ENCODE results near the gene CDA. TPM values are rescaled to one million over a fixed set of nuclear protein-coding genes. Genes with fewer than 3 reads are reported as not detected.

CDA gene
- total RNA-seq, 2 experiments from 2014 or later, result not detected

- no peak overlapping the region for H3K27ac Mint-ChIP-seq
- peaks cover 3% of the 10 kb centered on the region for H3K4me1 Mint-ChIP-seq
- H3K27me3 Mint-ChIP-seq, result no peaks in the 10 kb centered on the region
Observed at GRCh38 chr1:20644416-20644815, 55.5 kb downstream of the CDA start.

GRCh38 chr1:20645414-20645813 lies 56.5 kb downstream of the CDA start:
- DNase-seq, result no peak
- H3K4me3 Mint-ChIP-seq, result no peak overlapping the region
- peaks cover 6% of the 10 kb centered on the region for H3K36me3 Mint-ChIP-seq
- H3K9me3 Mint-ChIP-seq, result no peaks in the 10 kb centered on the region
- no peak overlapping the region for H3K27ac Mint-ChIP-seq
- H3K4me1 Mint-ChIP-seq, result peaks cover under 1% of the 10 kb centered on the region
- H3K27me3 Mint-ChIP-seq, result no peaks in the 10 kb centered on the region

More at GRCh38 chr1:20644416-20644815, 55.5 kb downstream of the CDA start:
- peaks cover 3% of the 10 kb centered on the region for H3K36me3 Mint-ChIP-seq
- no peak overlapping the region for H3K4me3 Mint-ChIP-seq
- DNase-seq, result no peak
- H3K9me3 Mint-ChIP-seq, result no peaks in the 10 kb centered on the region

GRCh38 chr1:20648438-20648837 lies 59.5 kb downstream of the CDA start:
- Mint-ChIP-seq H3K4me3 (no peak overlapping the region), H3K36me3 (peaks cover 13% of the 10 kb centered on the region), H3K27ac (peak overlapping the region; percentile 47), H3K9me3 (no peaks in the 10 kb centered on the region), H3K4me1 (no peaks in the 10 kb centered on the region), H3K27me3 (no peaks in the 10 kb centered on the region)
- no peak for DNase-seq

DNA sequence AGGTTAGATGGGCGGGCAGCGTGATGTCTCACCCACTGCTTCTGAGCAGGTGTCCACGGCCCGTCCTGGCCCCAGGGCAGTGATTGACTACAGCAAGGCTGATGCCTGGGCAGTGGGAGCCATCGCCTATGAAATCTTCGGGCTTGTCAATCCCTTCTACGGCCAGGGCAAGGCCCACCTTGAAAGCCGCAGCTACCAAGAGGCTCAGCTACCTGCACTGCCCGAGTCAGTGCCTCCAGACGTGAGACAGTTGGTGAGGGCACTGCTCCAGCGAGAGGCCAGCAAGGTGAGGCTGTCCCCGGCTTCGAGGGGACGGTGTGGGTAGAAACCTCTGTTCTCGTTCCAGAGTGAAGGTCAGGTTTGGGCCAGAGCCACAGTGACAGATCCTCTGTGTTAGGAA lies 60.0 kb downstream of the CDA start:
- H3K4me3 Mint-ChIP-seq, result no peak overlapping the region
- H3K36me3 Mint-ChIP-seq, result peaks cover 13% of the 10 kb centered on the region

DNA sequence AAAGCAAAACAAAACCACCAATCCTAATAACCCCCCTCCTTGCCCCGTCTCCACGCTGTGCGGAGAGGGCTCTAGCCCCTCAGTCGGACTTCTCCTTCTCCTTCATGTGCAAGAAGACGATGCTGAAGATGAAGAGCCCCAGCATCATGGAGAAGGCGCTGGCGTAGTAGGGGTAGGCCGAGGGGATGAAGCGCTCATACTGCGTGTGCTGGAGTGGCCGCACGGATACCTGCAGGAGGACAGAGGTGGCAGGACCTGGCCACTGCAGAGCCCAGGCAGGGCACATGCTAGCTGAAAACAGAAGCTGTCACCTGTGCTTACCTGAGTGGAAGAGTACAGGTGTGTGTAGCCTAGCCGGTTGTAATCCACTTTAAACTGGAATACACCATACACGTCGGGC lies 63.4 kb downstream of the CDA start:
- no peak overlapping the region for H3K4me3 Mint-ChIP-seq
- H3K36me3 Mint-ChIP-seq, result peaks cover 20% of the 10 kb centered on the region
- H3K4me1 Mint-ChIP-seq, result peaks cover 10% of the 10 kb centered on the region
- H3K27me3 Mint-ChIP-seq, result no peaks in the 10 kb centered on the region
- no peaks in the 10 kb centered on the region for H3K9me3 Mint-ChIP-seq
- no peak for DNase-seq
- no peak overlapping the region for H3K27ac Mint-ChIP-seq

More for the DNA sequence above, 60.0 kb downstream of the CDA start:
- no peaks in the 10 kb centered on the region for H3K9me3 Mint-ChIP-seq
- no peaks in the 10 kb centered on the region for H3K27me3 Mint-ChIP-seq
- no peaks in the 10 kb centered on the region for H3K4me1 Mint-ChIP-seq
- H3K27ac Mint-ChIP-seq, result peak overlapping the region; percentile 17
- DNase-seq, result no peak

GRCh38 chr1:20654104-20654690 lies 65.3 kb downstream of the CDA start:
- DNase-seq, result no peak
- Mint-ChIP-seq H3K27me3 (no peaks in the 10 kb centered on the region), H3K36me3 (peaks cover 22% of the 10 kb centered on the region), H3K4me3 (no peak overlapping the region), H3K27ac (no peak overlapping the region), H3K4me1 (peaks cover 21% of the 10 kb centered on the region), H3K9me3 (no peaks in the 10 kb centered on the region)

GRCh38 chr1:20657024-20657423 lies 68.1 kb downstream of the CDA start:
- no peak for DNase-seq
- no peaks in the 10 kb centered on the region for H3K9me3 Mint-ChIP-seq
- H3K27ac Mint-ChIP-seq, result peak overlapping the region; percentile 65
- H3K4me1 Mint-ChIP-seq, result peaks cover 32% of the 10 kb centered on the region
- H3K36me3 Mint-ChIP-seq, result peaks cover 34% of the 10 kb centered on the region
- no peaks in the 10 kb centered on the region for H3K27me3 Mint-ChIP-seq
- no peak overlapping the region for H3K4me3 Mint-ChIP-seq

DNA sequence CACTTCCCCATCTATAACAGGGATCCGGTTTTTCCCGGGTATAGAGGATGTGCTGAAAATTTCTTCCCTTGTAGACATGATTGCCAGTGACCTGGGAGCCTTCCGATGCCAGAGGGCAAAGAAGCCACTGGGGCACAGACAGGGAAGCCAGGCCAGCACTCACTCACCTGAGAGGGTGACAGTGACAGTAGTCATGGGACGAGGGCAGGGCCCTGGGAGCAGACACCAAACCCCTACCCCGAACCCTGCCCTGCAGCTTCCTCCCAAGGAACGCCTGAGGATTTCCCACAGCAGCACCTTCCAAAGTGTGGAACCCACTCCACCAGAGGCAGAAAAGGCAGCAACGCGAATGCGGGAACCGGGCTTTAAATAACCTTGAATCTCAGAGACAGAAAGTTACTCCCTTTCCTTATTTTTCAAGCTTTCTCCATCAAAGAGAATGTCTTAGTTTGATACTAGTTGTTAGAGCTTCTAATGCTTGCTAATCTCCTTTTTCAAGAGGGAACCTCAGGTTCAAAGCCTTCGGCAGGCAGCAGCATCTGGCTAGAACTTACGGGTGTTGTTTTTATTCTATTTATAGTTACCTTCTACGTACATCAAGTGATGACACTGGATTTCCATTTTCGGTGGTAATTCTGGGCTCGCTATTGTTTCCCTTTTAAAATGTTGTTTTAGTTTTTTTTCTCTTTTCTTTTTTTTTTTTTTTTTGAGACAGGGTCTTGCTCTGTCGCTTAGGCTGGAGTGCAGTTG lies 69.4 kb downstream of the CDA start:
- Mint-ChIP-seq H3K36me3 (peaks cover 29% of the 10 kb centered on the region), H3K4me1 (peaks cover 40% of the 10 kb centered on the region), H3K27ac (peak overlapping the region; percentile 90), H3K9me3 (no peaks in the 10 kb centered on the region), H3K4me3 (peak overlapping the region; percentile 97), H3K27me3 (no peaks in the 10 kb centered on the region)
- no peak for DNase-seq

- Mint-ChIP-seq H3K36me3 (peaks cover 27% of the 10 kb centered on the region), H3K27ac (peak overlapping the region; percentile 98), H3K4me3 (peak overlapping the region; percentile 97), H3K9me3 (no peaks in the 10 kb centered on the region), H3K4me1 (peaks cover 40% of the 10 kb centered on the region), H3K27me3 (no peaks in the 10 kb centered on the region)
- no peak for DNase-seq
Observed at GRCh38 chr1:20660363-20660762, 71.5 kb downstream of the CDA start.

- H3K4me3 Mint-ChIP-seq, result peak overlapping the region; percentile 97
- peak overlapping the region; percentile 98 for H3K27ac Mint-ChIP-seq
- no peaks in the 10 kb centered on the region for H3K27me3 Mint-ChIP-seq
- H3K36me3 Mint-ChIP-seq, result peaks cover 26% of the 10 kb centered on the region
- H3K9me3 Mint-ChIP-seq, result no peaks in the 10 kb centered on the region
- peaks cover 40% of the 10 kb centered on the region for H3K4me1 Mint-ChIP-seq
- no peak for DNase-seq
Observed at GRCh38 chr1:20660847-20661206, 71.9 kb downstream of the CDA start.

- Mint-ChIP-seq H3K9me3 (no peaks in the 10 kb centered on the region), H3K36me3 (peaks cover 26% of the 10 kb centered on the region), H3K4me3 (peak within 1 kb of the TSS; percentile 97), H3K27me3 (no peaks in the 10 kb centered on the region), H3K27ac (peak within 1 kb of the TSS; percentile 98), H3K4me1 (peaks cover 36% of the 10 kb centered on the region)
- DNase-seq, result peak; percentile 98
Observed at GRCh38 chr1:20661207-20662109, 72.6 kb downstream of the CDA start, which contains the start of gene DDOST. Gene DDOST, minus strand, starts transcription at chr1:20661369. Its CDS starts 19 bp downstream, at chr1:20661350.

DNA sequence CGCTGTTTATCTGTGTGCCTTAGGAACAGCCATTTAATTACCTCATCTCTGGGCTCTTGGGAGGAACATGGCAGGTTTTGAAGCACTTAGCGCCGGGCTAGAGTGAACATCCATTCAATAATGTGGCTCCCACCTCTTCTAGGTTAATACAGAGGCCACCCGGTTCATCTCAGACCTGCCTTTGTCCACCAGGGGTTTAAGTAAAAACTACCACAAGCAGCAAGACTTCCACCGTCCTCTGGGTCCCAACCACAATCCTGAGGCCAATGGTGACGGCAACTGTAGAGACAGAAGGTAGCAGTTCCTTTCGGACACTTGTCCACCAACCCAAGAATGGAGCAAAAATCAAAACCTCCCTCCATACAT lies 73.2 kb downstream of the CDA start:
- H3K9me3 Mint-ChIP-seq, result no peaks in the 10 kb centered on the region
- peak overlapping the region; percentile 97 for H3K4me3 Mint-ChIP-seq
- DNase-seq, result no peak
- peak overlapping the region; percentile 98 for H3K27ac Mint-ChIP-seq
- H3K36me3 Mint-ChIP-seq, result peaks cover 24% of the 10 kb centered on the region
- no peaks in the 10 kb centered on the region for H3K27me3 Mint-ChIP-seq
- peaks cover 35% of the 10 kb centered on the region for H3K4me1 Mint-ChIP-seq

GRCh38 chr1:20663365-20663764 lies 74.5 kb downstream of the CDA start:
- Mint-ChIP-seq H3K27ac (no peak overlapping the region), H3K36me3 (peaks cover 22% of the 10 kb centered on the region), H3K4me1 (peaks cover 31% of the 10 kb centered on the region), H3K27me3 (no peaks in the 10 kb centered on the region), H3K4me3 (peak overlapping the region; percentile 97), H3K9me3 (no peaks in the 10 kb centered on the region)
- DNase-seq, result no peak

- Mint-ChIP-seq H3K27ac (no peak overlapping the region), H3K27me3 (no peaks in the 10 kb centered on the region)
Observed at GRCh38 chr1:20663969-20664715, 75.2 kb downstream of the CDA start.

More at GRCh38 chr1:20663969-20664715, 75.2 kb downstream of the CDA start:
- H3K36me3 Mint-ChIP-seq, result peaks cover 18% of the 10 kb centered on the region
- H3K4me1 Mint-ChIP-seq, result peaks cover 23% of the 10 kb centered on the region
- DNase-seq, result no peak
- H3K9me3 Mint-ChIP-seq, result no peaks in the 10 kb centered on the region
- no peak overlapping the region for H3K4me3 Mint-ChIP-seq

Measured in activated naive CD8-positive, alpha-beta T cell treated with anti-CD3 and anti-CD28 coated beads for 36 hours (primary cell).